Activated CD4-positive, alpha-beta T cell treated with anti-CD3 and anti-CD28 coated beads, Interleukin-2, amount 50 U/mL, for 1 hour (primary cell): ENCODE results near the gene MERTK.
"Not testable (repeated sequence)": the region's sequence is repeated elsewhere in the genome, so short reads cannot be mapped to it uniquely, and the experiment has no call there.

Source experiments
- DNase-seq: peaks from one replicate; pipeline ENCODE4 v3.0.0-alpha.2; 2020

Gene MERTK

GRCh38 chr2:111910609-111911277 is 12.3 kb downstream of the MERTK start:
- no peak for DNase-seq

- DNase-seq, result not testable (repeated sequence)
These were observed 13.0 kb downstream of the MERTK start for GRCh38 chr2:111911295-111911977.

GRCh38 chr2:111912547-111912946 is 14.1 kb downstream of the MERTK start:
- no peak for DNase-seq

- no peak for DNase-seq
These were observed 18.7 kb downstream of the MERTK start for GRCh38 chr2:111917106-111917505.

GRCh38 chr2:111918383-111918806 is 20.0 kb downstream of the MERTK start:
- no peak for DNase-seq

GRCh38 chr2:111919365-111919764 is 21.0 kb downstream of the MERTK start:
- DNase-seq, result no peak

GRCh38 chr2:111919794-111920608 is 21.6 kb downstream of the MERTK start:
- DNase-seq, result no peak

GRCh38 chr2:111923276-111923804 is 24.9 kb downstream of the MERTK start:
- DNase-seq, result no peak

- no peak for DNase-seq
These were observed 26.3 kb downstream of the MERTK start for GRCh38 chr2:111924617-111925107.

GRCh38 chr2:111927723-111928122 is 29.3 kb downstream of the MERTK start:
- DNase-seq, result no peak

GRCh38 chr2:111930409-111930808 is 32.0 kb downstream of the MERTK start:
- DNase-seq, result no peak

- no peak for DNase-seq
These were observed 32.5 kb downstream of the MERTK start for GRCh38 chr2:111930875-111931274.

- no peak for DNase-seq
These were observed 34.5 kb downstream of the MERTK start for GRCh38 chr2:111932841-111933291.

- not testable (repeated sequence) for DNase-seq
These were observed 35.5 kb downstream of the MERTK start for GRCh38 chr2:111933900-111934299.

GRCh38 chr2:111936881-111937280 is 38.5 kb downstream of the MERTK start:
- no peak for DNase-seq

- DNase-seq, result no peak
These were observed 40.0 kb downstream of the MERTK start for GRCh38 chr2:111938392-111938791.

GRCh38 chr2:111940333-111941196 is 42.2 kb downstream of the MERTK start:
- no peak for DNase-seq

GRCh38 chr2:111941531-111941930 is 43.1 kb downstream of the MERTK start:
- DNase-seq, result no peak

GRCh38 chr2:111944531-111945210 is 46.3 kb downstream of the MERTK start:
- no peak for DNase-seq

GRCh38 chr2:111945444-111946293 is 47.3 kb downstream of the MERTK start:
- DNase-seq, result no peak
